Suprapubic skin (tissue), 4 donors: ENCODE measurements around the gene POMT2. TPM values are rescaled to one million over a fixed set of nuclear protein-coding genes. Genes with fewer than 3 reads are reported as not detected.

Experiments
- DNase-seq, 2 donors: peaks; one replicate each; pipeline ENCODE4 v3.0.0-alpha.2; 2019; ENCODE audit warnings: low spot score in 2 of 2
- H3K27ac ChIP-seq: fragments of 200-600 bp; sonication (generic); one replicate; pipeline ENCODE4 v1.5.1; 2019
- H3K27me3 ChIP-seq: fragments of 200-600 bp; sonication (generic); one replicate; pipeline ENCODE4 v1.5.1; 2019
- H3K36me3 ChIP-seq: fragments of 200-600 bp; sonication (generic); one replicate; pipeline ENCODE4 v1.5.1; 2019
- H3K4me1 ChIP-seq: fragments of 200-600 bp; sonication (generic); one replicate; pipeline ENCODE4 v1.5.1; 2019
- H3K4me3 ChIP-seq: fragments of 200-600 bp; sonication (generic); one replicate; pipeline ENCODE4 v1.5.1; 2019; ENCODE audit warnings: mild to moderate bottlenecking
- H3K9me3 ChIP-seq: fragments of 200-600 bp; sonication (generic); one replicate; pipeline ENCODE4 v1.5.1; 2019
- EP300 ChIP-seq: sonication (generic); formaldehyde crosslinking; IDR thresholded peaks from one replicate; pipeline ENCODE4 v1.6.1; 2017; ENCODE audit warnings: antibody characterized with exemption
- POLR2A ChIP-seq, 2 donors: fragments of 450-650 bp; IDR thresholded peaks; one replicate each; pipeline ENCODE4 v1.6.1; 2017; ENCODE audit warnings: antibody characterized with exemption in 2 of 2, mild to moderate bottlenecking in 2 of 2, moderate library complexity in 2 of 2
- POLR2AphosphoS5 ChIP-seq, 3 donors: sonication (generic); formaldehyde crosslinking; IDR thresholded peaks; one replicate each; pipeline ENCODE4 v1.6.1; 2017; ENCODE audit warnings: antibody characterized with exemption in 3 of 3
- WGBS: methylation state at CpG from one replicate; pipeline ENCODE4 v1.1.5; 2018; 5-methylcytosine and 5-hydroxymethylcytosine counted together
- total RNA-seq, 4 donors: library from RNA; depleted of rRNA; stranded (reverse); fragments of >200 nt; gene quantifications; one replicate each; pipeline ENCODE4 v1.1.0, GENCODE V29; 2016
- TF ChIP-seq, protein P1 (sequence below), 2 donors: fragments of 200-600 bp in 1 of 2; fragments of 450-650 bp in 1 of 2; sonication (generic) in 1 of 2; IDR thresholded peaks; one replicate each; pipeline ENCODE4 v1.5.1; 2016 to 2019; ENCODE audit warnings: antibody characterized with exemption in 2 of 2, mild to moderate bottlenecking in 1 of 2, moderate library complexity in 1 of 2

POMT2 gene
- total RNA-seq, 4 donors from 2014 or later, result 16.3 to 72.0 (median 19.4) TPM

DNA sequence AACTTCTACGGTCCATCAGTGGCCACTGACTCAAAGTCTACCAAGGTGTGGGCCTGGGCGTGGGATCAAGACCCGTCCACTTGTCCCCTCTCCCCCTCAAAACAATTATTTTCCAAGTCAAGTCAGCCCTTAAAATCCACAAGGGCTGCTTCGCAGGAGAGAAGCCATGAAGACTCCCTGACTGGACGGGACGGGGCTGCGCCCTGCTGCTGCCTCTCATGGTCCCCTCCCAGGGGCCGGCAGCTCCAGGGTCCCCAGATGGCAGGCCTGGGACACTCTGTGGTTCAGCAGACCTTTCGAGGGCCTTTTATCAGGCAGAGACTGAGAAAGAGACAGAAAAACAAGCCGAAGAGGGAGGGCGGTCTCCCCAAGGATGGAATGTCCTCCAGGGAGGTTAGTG, 60.5 kb downstream of the POMT2 start:
- no peak overlapping the region for H3K4me3 ChIP-seq
- no peak overlapping the region for H3K27ac ChIP-seq
- TF ChIP-seq, protein P1, sequence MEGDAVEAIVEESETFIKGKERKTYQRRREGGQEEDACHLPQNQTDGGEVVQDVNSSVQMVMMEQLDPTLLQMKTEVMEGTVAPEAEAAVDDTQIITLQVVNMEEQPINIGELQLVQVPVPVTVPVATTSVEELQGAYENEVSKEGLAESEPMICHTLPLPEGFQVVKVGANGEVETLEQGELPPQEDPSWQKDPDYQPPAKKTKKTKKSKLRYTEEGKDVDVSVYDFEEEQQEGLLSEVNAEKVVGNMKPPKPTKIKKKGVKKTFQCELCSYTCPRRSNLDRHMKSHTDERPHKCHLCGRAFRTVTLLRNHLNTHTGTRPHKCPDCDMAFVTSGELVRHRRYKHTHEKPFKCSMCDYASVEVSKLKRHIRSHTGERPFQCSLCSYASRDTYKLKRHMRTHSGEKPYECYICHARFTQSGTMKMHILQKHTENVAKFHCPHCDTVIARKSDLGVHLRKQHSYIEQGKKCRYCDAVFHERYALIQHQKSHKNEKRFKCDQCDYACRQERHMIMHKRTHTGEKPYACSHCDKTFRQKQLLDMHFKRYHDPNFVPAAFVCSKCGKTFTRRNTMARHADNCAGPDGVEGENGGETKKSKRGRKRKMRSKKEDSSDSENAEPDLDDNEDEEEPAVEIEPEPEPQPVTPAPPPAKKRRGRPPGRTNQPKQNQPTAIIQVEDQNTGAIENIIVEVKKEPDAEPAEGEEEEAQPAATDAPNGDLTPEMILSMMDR (IDR thresholded peaks at IDR 0.05), result no peak
- no peak for TF ChIP-seq POLR2A (IDR thresholded peaks at IDR 0.05)
- no peak for TF ChIP-seq EP300
- TF ChIP-seq POLR2AphosphoS5 (IDR thresholded peaks at IDR 0.05), result no peak
- peaks cover 19% of the 10 kb centered on the region for H3K27me3 ChIP-seq
- H3K36me3 ChIP-seq, result peaks cover 2% of the 10 kb centered on the region
- H3K4me1 ChIP-seq, result no peaks in the 10 kb centered on the region
- 88% methylated on average over 11 of the region's 11 CpGs for WGBS
- H3K9me3 ChIP-seq, result no peaks in the 10 kb centered on the region
- no peak for DNase-seq

GRCh38 chr14:77259025-77259715, 61.5 kb downstream of the POMT2 start:
- 66% methylated on average over 9 of the region's 11 CpGs for WGBS
- peaks cover 2% of the 10 kb centered on the region for H3K36me3 ChIP-seq
- no peak overlapping the region for H3K27ac ChIP-seq
- no peaks in the 10 kb centered on the region for H3K9me3 ChIP-seq
- H3K4me1 ChIP-seq, result no peaks in the 10 kb centered on the region
- H3K27me3 ChIP-seq, result peaks cover 19% of the 10 kb centered on the region
- TF ChIP-seq, protein P1 (IDR thresholded peaks at IDR 0.05), result no peak
- TF ChIP-seq POLR2A (IDR thresholded peaks at IDR 0.05) (no peak), EP300 (no peak), POLR2AphosphoS5 (IDR thresholded peaks at IDR 0.05) (no peak)
- H3K4me3 ChIP-seq, result no peak overlapping the region
- no peak for DNase-seq

- DNase-seq, result no peak
- no peaks in the 10 kb centered on the region for H3K4me1 ChIP-seq
- 89% methylated on average over 4 of the region's 5 CpGs for WGBS
These were observed 62.1 kb downstream of the POMT2 start for GRCh38 chr14:77258566-77258965.

GRCh38 chr14:77257700-77258099, 63.0 kb downstream of the POMT2 start:
- WGBS, result 87% methylated on average over 3 of the region's 10 CpGs
- TF ChIP-seq POLR2AphosphoS5 (IDR thresholded peaks at IDR 0.05) (no peak), EP300 (no peak), POLR2A (IDR thresholded peaks at IDR 0.05) (no peak)
- TF ChIP-seq, protein P1 (IDR thresholded peaks at IDR 0.05), result no peak
- no peaks in the 10 kb centered on the region for H3K9me3 ChIP-seq

More at GRCh38 chr14:77258566-77258965, 62.1 kb downstream of the POMT2 start:
- H3K27ac ChIP-seq, result no peak overlapping the region
- H3K27me3 ChIP-seq, result peaks cover 19% of the 10 kb centered on the region
- TF ChIP-seq POLR2AphosphoS5 (IDR thresholded peaks at IDR 0.05) (no peak), EP300 (no peak), POLR2A (IDR thresholded peaks at IDR 0.05) (no peak)
- TF ChIP-seq, protein P1 (IDR thresholded peaks at IDR 0.05), result no peak
- H3K9me3 ChIP-seq, result no peaks in the 10 kb centered on the region
- peaks cover 2% of the 10 kb centered on the region for H3K36me3 ChIP-seq
- no peak overlapping the region for H3K4me3 ChIP-seq

GRCh38 chr14:77256694-77257093, 64.0 kb downstream of the POMT2 start:
- no peak for TF ChIP-seq POLR2AphosphoS5 (IDR thresholded peaks at IDR 0.05)
- no peak for TF ChIP-seq EP300
- TF ChIP-seq POLR2A (IDR thresholded peaks at IDR 0.05), result no peak
- TF ChIP-seq, protein P1 (IDR thresholded peaks at IDR 0.05), result no peak
- Histone ChIP-seq H3K27me3 (peaks cover 19% of the 10 kb centered on the region), H3K9me3 (no peaks in the 10 kb centered on the region), H3K27ac (no peak overlapping the region), H3K4me1 (no peaks in the 10 kb centered on the region), H3K36me3 (peaks cover 2% of the 10 kb centered on the region), H3K4me3 (no peak overlapping the region)
- DNase-seq, result no peak
- WGBS, result 86% methylated on average over 7 of the region's 8 CpGs

More at GRCh38 chr14:77257700-77258099, 63.0 kb downstream of the POMT2 start:
- Histone ChIP-seq H3K4me1 (no peaks in the 10 kb centered on the region), H3K36me3 (peaks cover 2% of the 10 kb centered on the region), H3K4me3 (no peak overlapping the region), H3K27me3 (peaks cover 19% of the 10 kb centered on the region), H3K27ac (no peak overlapping the region)
- no peak for DNase-seq
